CD14-positive monocyte (primary cell): Measurements from ENCODE around the gene ZBTB38. TPM values are rescaled to one million over a fixed set of nuclear protein-coding genes. Genes with fewer than 3 reads are reported as not detected.

ENCODE experiments used
- DNase-seq, 3 donors: peaks; one replicate each; pipeline ENCODE4 v3.0.0-alpha.2; 2011 to 2022
- H2AFZ ChIP-seq: 2 replicates; pipeline ENCODE4 v1.6.0; 2012; ENCODE audit warnings: mild to moderate bottlenecking, low read depth, low read length, inconsistent platforms; ENCODE audit not compliant: insufficient read depth, poor library complexity, severe bottlenecking
- H3K27ac ChIP-seq, 2 donors: 1 replicate in 1 of 2; 2 replicates in 1 of 2; pipeline ENCODE4 v1.5.1; 2012 to 2013; ENCODE audit warnings: low read length in 2 of 2, control low read depth in 1 of 2, inconsistent platforms in 1 of 2, low read depth in 1 of 2, mild to moderate bottlenecking in 1 of 2
- H3K27me3 ChIP-seq, 2 donors: one replicate each; pipeline versions ENCODE4 v1.6.0 to v1.6.1; 2011 to 2013; ENCODE audit warnings: low read length in 2 of 2; ENCODE audit not compliant: control insufficient read depth in 2 of 2, insufficient read depth in 2 of 2
- H3K36me3 ChIP-seq, 2 donors: replicated peaks in 1 of 2; 1 replicate in 1 of 2; 2 replicates in 1 of 2; pipeline versions ENCODE4 v1.5.1 to v1.6.1; 2012 to 2013; ENCODE audit warnings: low read length in 2 of 2, control low read depth in 1 of 2, inconsistent platforms in 1 of 2, mild to moderate bottlenecking in 1 of 2; ENCODE audit not compliant: insufficient read depth in 2 of 2, control insufficient read depth in 1 of 2
- H3K4me1 ChIP-seq, 2 donors: 1 replicate in 1 of 2; 2 replicates in 1 of 2; pipeline versions ENCODE4 v1.5.1 to v1.6.1; 2012 to 2013; ENCODE audit warnings: low read length in 2 of 2, control low read depth in 1 of 2, inconsistent platforms in 1 of 2, mild to moderate bottlenecking in 1 of 2, moderate library complexity in 1 of 2; ENCODE audit not compliant: insufficient read depth in 2 of 2, control insufficient read depth in 1 of 2
- H3K4me2 ChIP-seq: replicated peaks from 2 replicates; pipeline ENCODE3; 2012; ENCODE audit warnings: low read length, moderate library complexity, mild to moderate bottlenecking; ENCODE audit not compliant: poor library complexity, severe bottlenecking; ENCODE audit errors: extremely low read depth
- H3K4me3 ChIP-seq, 3 experiments: fragments of 200-600 bp in 1 of 3; sonication (generic) in 1 of 3; replicated peaks in 1 of 3; 1 replicate in 2 of 3; 2 replicates in 1 of 3; pipeline ENCODE4 v1.5.1; 2011 to 2013; ENCODE audit warnings: low read length in 3 of 3, mild to moderate bottlenecking in 3 of 3, control low read depth in 2 of 3, low read depth in 2 of 3, inconsistent platforms in 1 of 3, moderate library complexity in 1 of 3
- H3K79me2 ChIP-seq: 2 replicates; pipeline ENCODE4 v1.6.0; 2012; ENCODE audit warnings: mild to moderate bottlenecking, control low read depth, inconsistent platforms, low read length, moderate library complexity; ENCODE audit not compliant: insufficient read depth
- H3K9ac ChIP-seq: 2 replicates; pipeline ENCODE4 v1.6.0; 2017; ENCODE audit warnings: low read length, mild to moderate bottlenecking; ENCODE audit not compliant: insufficient read depth, poor library complexity, severe bottlenecking
- H3K9me3 ChIP-seq, 2 donors: replicated peaks in 1 of 2; 1 replicate in 1 of 2; 2 replicates in 1 of 2; pipeline versions ENCODE4 v1.5.1 to v1.6.1; 2012 to 2013; ENCODE audit warnings: low read length in 2 of 2, control low read depth in 1 of 2; ENCODE audit not compliant: control insufficient read depth in 1 of 2, insufficient read depth in 1 of 2
- H4K20me1 ChIP-seq: 2 replicates; pipeline ENCODE4 v1.6.0; 2012; ENCODE audit warnings: mild to moderate bottlenecking, low read length, control low read depth, moderate library complexity; ENCODE audit not compliant: insufficient read depth
- H3K27ac Mint-ChIP-seq, 7 donors: one replicate each; pipeline ENCODE4 v1.8.0; 2020; ENCODE audit warnings: mild to moderate bottlenecking in 7 of 7, mixed read lengths in 7 of 7, moderate library complexity in 6 of 7, inconsistent platforms in 2 of 7
- H3K27me3 Mint-ChIP-seq, 3 donors: one replicate each; pipeline ENCODE4 v1.8.0; 2021 to 2022; ENCODE audit warnings: low read depth in 3 of 3, mild to moderate bottlenecking in 3 of 3, mixed read lengths in 3 of 3, moderate library complexity in 3 of 3, inconsistent platforms in 1 of 3
- H3K36me3 Mint-ChIP-seq, 2 donors: one replicate each; pipeline ENCODE4 v1.8.0; 2020; ENCODE audit warnings: mixed read lengths in 2 of 2, inconsistent platforms in 1 of 2, mild to moderate bottlenecking in 1 of 2
- H3K4me1 Mint-ChIP-seq: one replicate; pipeline ENCODE4 v1.8.0; 2020; ENCODE audit warnings: mild to moderate bottlenecking, mixed read lengths
- H3K4me3 Mint-ChIP-seq, 2 donors: one replicate each; pipeline ENCODE4 v1.8.0; 2020; ENCODE audit warnings: mild to moderate bottlenecking in 2 of 2, mixed read lengths in 2 of 2, moderate library complexity in 1 of 2
- H3K9me3 Mint-ChIP-seq, 7 donors: one replicate each; pipeline ENCODE4 v1.8.0; 2020 to 2022; ENCODE audit warnings: mixed read lengths in 7 of 7, mild to moderate bottlenecking in 6 of 7, moderate library complexity in 6 of 7, inconsistent platforms in 2 of 7
- WGBS: methylation state at CpG from one replicate; pipeline ENCODE4 v1.1.5; 2013; ENCODE audit warnings: missing lambda C conversion rate; ENCODE audit not compliant: insufficient coverage; 5-methylcytosine and 5-hydroxymethylcytosine counted together
- intact Hi-C, 2 donors: fragments of 100-400 bp; cut with micrococcal nuclease; formaldehyde crosslinking; loops; one replicate each; pipeline versions ENCODE4 v1.15.0 to v1.15.1; 2023
- polyA plus RNA-seq, 3 donors: library from polyadenylated mRNA; depleted of rRNA in 1 of 3; unstranded in 2 of 3; stranded (reverse) in 1 of 3; fragments of 300-500 nt in 2 of 3; fragments of >200 nt in 1 of 3; fragmentation: Illumina TruSeq in 2 of 3; gene quantifications; 1 replicate in 2 of 3; 2 replicates in 1 of 3; pipeline ENCODE4 v1.2.3, GENCODE V29; 2012 to 2021
- TF ChIP-seq, protein P1 (sequence below): fragments of 200-600 bp; IDR thresholded peaks from one replicate; pipeline ENCODE4 v1.8.0; 2022; ENCODE audit warnings: antibody characterized with exemption, mild to moderate bottlenecking

Gene ZBTB38
- polyA plus RNA-seq, 3 donors: 3.9 to 28.5 (median 19.0) TPM

DNA sequence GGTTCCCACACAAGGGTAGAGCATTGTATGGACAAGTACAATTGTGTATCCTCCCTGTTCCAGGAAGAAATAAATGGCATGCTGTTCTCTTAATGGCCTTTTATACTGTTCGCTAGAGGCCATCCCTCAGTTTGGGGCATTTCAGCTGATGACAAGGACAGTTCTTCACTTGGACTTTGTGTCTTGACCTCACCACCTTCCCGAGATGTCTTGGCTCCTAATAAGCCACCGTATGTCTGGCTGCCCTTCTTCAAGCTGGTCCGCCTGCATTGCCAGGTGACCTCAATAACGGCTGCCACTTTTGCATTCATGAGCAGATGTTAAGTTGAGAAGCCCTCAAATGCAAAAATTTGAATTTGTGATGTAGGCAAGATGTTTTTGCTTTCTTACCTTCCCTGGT, 24.1 kb downstream of the ZBTB38 start:
- H3K9me3 Mint-ChIP-seq: peaks cover 2 to 9% (median 5%) of the 10 kb centered on the region in 7 donors
- Histone ChIP-seq H3K27me3 (no peaks in the 10 kb centered on the region), H3K9ac (no peak overlapping the region), H3K4me2 (no peak overlapping the region), H3K36me3 (no peaks in the 10 kb centered on the region), H3K4me1 (no peaks in the 10 kb centered on the region), H3K9me3 (peaks cover 0 to 6% of the 10 kb centered on the region in 2 donors), H3K27ac (no peak overlapping the region), H2AFZ (no peak overlapping the region), H4K20me1 (no peaks in the 10 kb centered on the region), H3K4me3 (no peak overlapping the region), H3K79me2 (no peaks in the 10 kb centered on the region)
- intact Hi-C loops: no loop called here
- H3K27ac Mint-ChIP-seq: no peak overlapping the region
- H3K36me3 Mint-ChIP-seq: peaks cover 0 to 2% of the 10 kb centered on the region in 2 donors
- TF ChIP-seq, protein P1, sequence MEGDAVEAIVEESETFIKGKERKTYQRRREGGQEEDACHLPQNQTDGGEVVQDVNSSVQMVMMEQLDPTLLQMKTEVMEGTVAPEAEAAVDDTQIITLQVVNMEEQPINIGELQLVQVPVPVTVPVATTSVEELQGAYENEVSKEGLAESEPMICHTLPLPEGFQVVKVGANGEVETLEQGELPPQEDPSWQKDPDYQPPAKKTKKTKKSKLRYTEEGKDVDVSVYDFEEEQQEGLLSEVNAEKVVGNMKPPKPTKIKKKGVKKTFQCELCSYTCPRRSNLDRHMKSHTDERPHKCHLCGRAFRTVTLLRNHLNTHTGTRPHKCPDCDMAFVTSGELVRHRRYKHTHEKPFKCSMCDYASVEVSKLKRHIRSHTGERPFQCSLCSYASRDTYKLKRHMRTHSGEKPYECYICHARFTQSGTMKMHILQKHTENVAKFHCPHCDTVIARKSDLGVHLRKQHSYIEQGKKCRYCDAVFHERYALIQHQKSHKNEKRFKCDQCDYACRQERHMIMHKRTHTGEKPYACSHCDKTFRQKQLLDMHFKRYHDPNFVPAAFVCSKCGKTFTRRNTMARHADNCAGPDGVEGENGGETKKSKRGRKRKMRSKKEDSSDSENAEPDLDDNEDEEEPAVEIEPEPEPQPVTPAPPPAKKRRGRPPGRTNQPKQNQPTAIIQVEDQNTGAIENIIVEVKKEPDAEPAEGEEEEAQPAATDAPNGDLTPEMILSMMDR: no peak
- H3K4me3 Mint-ChIP-seq: no peak overlapping the region
- H3K27me3 Mint-ChIP-seq: peaks cover 0 to 4% (median 2%) of the 10 kb centered on the region in 3 donors
- no peaks in the 10 kb centered on the region for H3K4me1 Mint-ChIP-seq
- DNase-seq: no peak
- WGBS: 97% methylated on average over 5 of the region's 5 CpGs

- no peaks in the 10 kb centered on the region for H4K20me1 ChIP-seq
- Mint-ChIP-seq H3K4me1 (no peaks in the 10 kb centered on the region), H3K27ac (peak overlapping the region in 1 of 7 donors; percentile 9), H3K27me3 (peaks cover 0 to 4% (median 2%) of the 10 kb centered on the region in 3 donors), H3K4me3 (no peak overlapping the region), H3K9me3 (peaks cover 2 to 9% (median 5%) of the 10 kb centered on the region in 7 donors), H3K36me3 (peaks cover 0 to 2% of the 10 kb centered on the region in 2 donors)
- no peak overlapping the region for H3K9ac ChIP-seq
- H3K36me3 ChIP-seq: no peaks in the 10 kb centered on the region
- H3K4me1 ChIP-seq: no peaks in the 10 kb centered on the region
- DNase-seq: no peak
- H3K4me2 ChIP-seq: no peak overlapping the region
- 92% methylated on average over 6 of the region's 6 CpGs for WGBS
- no peak overlapping the region for H3K4me3 ChIP-seq
- intact Hi-C loops: no loop called here
- TF ChIP-seq, protein P1: no peak
- no peaks in the 10 kb centered on the region for H3K27me3 ChIP-seq
- peaks cover 0 to 6% of the 10 kb centered on the region in 2 donors for H3K9me3 ChIP-seq
- H3K79me2 ChIP-seq: no peaks in the 10 kb centered on the region
- no peak overlapping the region for H2AFZ ChIP-seq
- no peak overlapping the region for H3K27ac ChIP-seq
Measured at GRCh38 chr3:141392897-141393734, 24.8 kb downstream of the ZBTB38 start.
